Astrocyte (in vitro differentiated cells and primary cell): ENCODE results near the gene OR10T2. TPM values are rescaled to one million over a fixed set of nuclear protein-coding genes. Genes with fewer than 3 reads are reported as not detected.

ENCODE experiments used
- DNase-seq: peaks from one replicate; pipeline ENCODE4 v3.0.0-alpha.2; 2010; ENCODE audit warnings: low read depth
- FAIRE-seq: peaks from 2 replicates; lab custom pipeline; 2011; peaks lifted over from hg19 to GRCh38; lab: Jason Lieb, UNC
- H2AFZ ChIP-seq: 2 replicates; pipeline ENCODE4 v1.6.0; 2012; ENCODE audit warnings: low read depth, low read length, inconsistent platforms
- H3K27ac ChIP-seq: 2 replicates; pipeline ENCODE4 v1.5.1; 2011; ENCODE audit warnings: low read depth, low read length, inconsistent platforms
- H3K27me3 ChIP-seq: 2 replicates; pipeline ENCODE4 v1.6.0; 2011; ENCODE audit warnings: low read length, inconsistent platforms; ENCODE audit not compliant: insufficient read depth
- H3K36me3 ChIP-seq: 2 replicates; pipeline ENCODE4 v1.5.1; 2011; ENCODE audit warnings: low read length, inconsistent platforms; ENCODE audit not compliant: insufficient read depth
- H3K4me1 ChIP-seq: 2 replicates; pipeline ENCODE4 v1.5.1; 2011; ENCODE audit warnings: low read length, inconsistent platforms; ENCODE audit not compliant: insufficient read depth
- H3K4me2 ChIP-seq: 2 replicates; pipeline ENCODE4 v1.6.0; 2012; ENCODE audit warnings: low read length, inconsistent platforms
- H3K4me3 ChIP-seq: 2 replicates; pipeline ENCODE4 v1.5.1; 2011; ENCODE audit warnings: low read depth, mild to moderate bottlenecking, low read length, inconsistent platforms; ENCODE audit not compliant: insufficient read depth
- H3K79me2 ChIP-seq: 2 replicates; pipeline ENCODE4 v1.6.0; 2012; ENCODE audit warnings: mild to moderate bottlenecking, low read length, inconsistent platforms; ENCODE audit not compliant: insufficient read depth
- H3K9ac ChIP-seq: 2 replicates; pipeline ENCODE4 v1.6.0; 2012; ENCODE audit warnings: mild to moderate bottlenecking, low read length, inconsistent platforms
- H3K9me3 ChIP-seq: 2 replicates; pipeline ENCODE4 v1.5.1; 2012; ENCODE audit warnings: low read depth, mild to moderate bottlenecking, low read length, inconsistent platforms; ENCODE audit not compliant: insufficient read depth
- H4K20me1 ChIP-seq: 2 replicates; pipeline ENCODE4 v1.6.0; 2012; ENCODE audit warnings: low read length, inconsistent platforms; ENCODE audit not compliant: insufficient read depth
- H3K27ac Mint-ChIP-seq: one replicate; pipeline ENCODE4 v1.8.0; 2021; ENCODE audit warnings: mild to moderate bottlenecking, mixed read lengths; ENCODE audit not compliant: unreplicated experiment
- H3K27me3 Mint-ChIP-seq: one replicate; pipeline ENCODE4 v1.8.0; 2021; ENCODE audit warnings: low read depth, mixed read lengths; ENCODE audit not compliant: unreplicated experiment
- H3K36me3 Mint-ChIP-seq: one replicate; pipeline ENCODE4 v1.8.0; 2021; ENCODE audit warnings: low read depth, mixed read lengths; ENCODE audit not compliant: unreplicated experiment
- H3K4me1 Mint-ChIP-seq: one replicate; pipeline ENCODE4 v1.8.0; 2021; ENCODE audit warnings: low read depth, mixed read lengths; ENCODE audit not compliant: unreplicated experiment
- H3K4me3 Mint-ChIP-seq: one replicate; pipeline ENCODE4 v1.8.0; 2021; ENCODE audit warnings: mild to moderate bottlenecking, moderate library complexity, mixed read lengths; ENCODE audit not compliant: unreplicated experiment
- H3K9me3 Mint-ChIP-seq: one replicate; pipeline ENCODE4 v1.8.0; 2021; ENCODE audit warnings: mild to moderate bottlenecking, mixed read lengths; ENCODE audit not compliant: unreplicated experiment
- EZH2 ChIP-seq: IDR thresholded peaks from 2 replicates; pipeline ENCODE4 v1.6.1; 2012; ENCODE audit warnings: mild to moderate bottlenecking, low read length, inconsistent platforms; ENCODE audit not compliant: insufficient read depth
- total RNA-seq: library from RNA; stranded (reverse); gene quantifications from 2 replicates; pipeline ENCODE4 v1.2.1, GENCODE V29; 2021
- TF ChIP-seq, protein P1 (sequence below): IDR thresholded peaks from 2 replicates; pipeline ENCODE4 v1.5.1; 2011; ENCODE audit warnings: low read depth, mild to moderate bottlenecking, inconsistent platforms, low read length, moderate library complexity; ENCODE audit not compliant: insufficient read depth

The OR10T2 gene
- total RNA-seq, 1 donor from 2014 or later = not detected

DNA sequence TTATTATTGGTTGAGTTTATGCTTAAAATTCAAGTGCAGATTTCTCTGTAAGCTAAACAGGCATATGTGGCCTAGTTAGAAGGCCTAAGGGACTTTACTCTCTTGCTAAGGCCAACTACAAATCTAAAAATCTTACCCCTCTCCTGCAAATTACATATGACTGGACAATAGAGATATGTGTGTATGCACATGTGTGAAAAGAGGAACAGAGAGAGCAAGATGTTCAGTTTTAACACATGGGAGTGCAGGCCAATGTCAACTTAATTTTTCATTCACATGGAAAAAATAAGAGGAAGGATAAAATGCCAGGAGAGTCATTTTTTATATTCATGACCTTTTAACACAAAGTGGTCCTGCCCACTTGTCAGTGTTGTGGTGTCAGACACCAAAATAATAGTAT, 18.3 kb upstream of the OR10T2 start:
- H3K9ac ChIP-seq = no peak overlapping the region
- FAIRE-seq = no peak
- no peak overlapping the region for H3K27ac ChIP-seq
- Mint-ChIP-seq H3K27ac (no peak overlapping the region), H3K4me3 (no peak overlapping the region), H3K4me1 (peaks cover 7% of the 10 kb centered on the region), H3K9me3 (peaks cover 3% of the 10 kb centered on the region), H3K27me3 (no peaks in the 10 kb centered on the region), H3K36me3 (no peaks in the 10 kb centered on the region)
- no peaks in the 10 kb centered on the region for H3K79me2 ChIP-seq
- no peak for DNase-seq
- no peaks in the 10 kb centered on the region for H3K36me3 ChIP-seq
- no peak overlapping the region for H3K4me3 ChIP-seq
- H3K4me1 ChIP-seq = no peaks in the 10 kb centered on the region
- H4K20me1 ChIP-seq = no peaks in the 10 kb centered on the region
- H3K9me3 ChIP-seq = no peaks in the 10 kb centered on the region
- H2AFZ ChIP-seq = no peak overlapping the region
- no peak overlapping the region for H3K4me2 ChIP-seq
- no peaks in the 10 kb centered on the region for H3K27me3 ChIP-seq
- TF ChIP-seq EZH2 = no peak
- TF ChIP-seq, protein P1, sequence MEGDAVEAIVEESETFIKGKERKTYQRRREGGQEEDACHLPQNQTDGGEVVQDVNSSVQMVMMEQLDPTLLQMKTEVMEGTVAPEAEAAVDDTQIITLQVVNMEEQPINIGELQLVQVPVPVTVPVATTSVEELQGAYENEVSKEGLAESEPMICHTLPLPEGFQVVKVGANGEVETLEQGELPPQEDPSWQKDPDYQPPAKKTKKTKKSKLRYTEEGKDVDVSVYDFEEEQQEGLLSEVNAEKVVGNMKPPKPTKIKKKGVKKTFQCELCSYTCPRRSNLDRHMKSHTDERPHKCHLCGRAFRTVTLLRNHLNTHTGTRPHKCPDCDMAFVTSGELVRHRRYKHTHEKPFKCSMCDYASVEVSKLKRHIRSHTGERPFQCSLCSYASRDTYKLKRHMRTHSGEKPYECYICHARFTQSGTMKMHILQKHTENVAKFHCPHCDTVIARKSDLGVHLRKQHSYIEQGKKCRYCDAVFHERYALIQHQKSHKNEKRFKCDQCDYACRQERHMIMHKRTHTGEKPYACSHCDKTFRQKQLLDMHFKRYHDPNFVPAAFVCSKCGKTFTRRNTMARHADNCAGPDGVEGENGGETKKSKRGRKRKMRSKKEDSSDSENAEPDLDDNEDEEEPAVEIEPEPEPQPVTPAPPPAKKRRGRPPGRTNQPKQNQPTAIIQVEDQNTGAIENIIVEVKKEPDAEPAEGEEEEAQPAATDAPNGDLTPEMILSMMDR = no peak

DNA sequence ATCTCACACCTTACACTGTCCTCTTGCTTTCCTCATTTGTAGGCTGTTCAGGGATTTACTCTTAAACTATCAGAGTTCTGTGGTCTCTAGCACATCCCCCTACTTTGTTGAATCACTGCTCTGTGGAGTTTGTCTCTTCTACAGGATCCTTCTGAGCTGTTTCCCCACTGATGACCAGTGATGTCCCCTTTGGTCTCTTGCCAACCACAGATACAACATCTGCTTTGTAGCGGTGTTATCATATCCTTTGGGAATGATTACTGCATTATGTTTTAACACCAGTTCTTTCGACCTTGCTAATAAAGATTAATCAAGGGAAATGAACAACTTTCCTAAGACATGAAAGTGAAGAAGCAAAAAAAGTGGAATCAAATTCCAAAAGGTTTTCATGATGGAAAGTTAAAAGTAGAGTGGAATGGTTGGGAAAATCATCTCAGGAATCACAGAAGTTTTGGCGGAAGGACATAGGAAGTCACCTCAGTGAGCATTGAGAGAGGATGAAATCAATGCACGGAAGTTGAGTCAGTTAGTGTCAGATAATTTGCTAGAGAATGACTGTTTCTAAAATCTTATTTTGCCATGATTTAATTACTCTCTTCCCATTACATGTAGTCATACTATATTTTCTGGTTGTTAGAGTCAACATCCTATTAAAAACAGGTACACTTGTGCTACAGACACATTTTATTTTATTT, 15.5 kb upstream of the OR10T2 start:
- Histone ChIP-seq H3K9ac (no peak overlapping the region), H3K4me3 (no peak overlapping the region), H4K20me1 (no peaks in the 10 kb centered on the region), H3K27me3 (no peaks in the 10 kb centered on the region), H2AFZ (no peak overlapping the region), H3K27ac (no peak overlapping the region), H3K4me2 (no peak overlapping the region), H3K4me1 (no peaks in the 10 kb centered on the region), H3K36me3 (no peaks in the 10 kb centered on the region), H3K9me3 (no peaks in the 10 kb centered on the region), H3K79me2 (no peaks in the 10 kb centered on the region)
- Mint-ChIP-seq H3K27me3 (no peaks in the 10 kb centered on the region), H3K4me3 (no peak overlapping the region), H3K4me1 (no peaks in the 10 kb centered on the region), H3K36me3 (no peaks in the 10 kb centered on the region), H3K9me3 (no peaks in the 10 kb centered on the region), H3K27ac (no peak overlapping the region)
- TF ChIP-seq EZH2 = no peak
- TF ChIP-seq, protein P1 = no peak
- no peak for FAIRE-seq
- no peak for DNase-seq

DNA sequence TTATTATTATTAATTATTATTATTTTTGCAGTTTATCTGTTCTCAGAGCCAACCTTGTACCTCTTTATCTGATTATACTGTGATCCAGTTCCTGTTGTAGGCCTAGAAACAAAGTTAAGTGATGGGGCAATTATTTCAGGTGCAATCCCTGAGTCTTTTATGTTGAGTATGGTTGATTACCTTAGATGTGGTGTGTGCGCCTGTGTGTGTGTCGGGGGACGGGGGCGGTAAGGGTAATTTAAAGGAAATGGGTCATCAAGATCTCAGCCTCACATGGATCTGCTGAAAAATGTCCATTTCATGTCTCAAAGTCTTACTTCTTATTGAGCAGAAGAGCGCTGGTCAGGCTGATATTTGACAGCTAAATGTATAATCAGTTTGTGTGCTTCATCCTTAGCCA, 7.8 kb upstream of the OR10T2 start:
- Histone ChIP-seq H3K4me1 (no peaks in the 10 kb centered on the region), H2AFZ (no peak overlapping the region), H3K79me2 (no peaks in the 10 kb centered on the region), H3K9me3 (no peaks in the 10 kb centered on the region), H3K9ac (no peak overlapping the region), H3K27ac (no peak overlapping the region), H3K4me2 (no peak overlapping the region), H4K20me1 (no peaks in the 10 kb centered on the region), H3K36me3 (no peaks in the 10 kb centered on the region), H3K4me3 (no peak overlapping the region), H3K27me3 (no peaks in the 10 kb centered on the region)
- DNase-seq (no peak), FAIRE-seq (no peak)
- H3K4me3 Mint-ChIP-seq = no peak overlapping the region
- no peaks in the 10 kb centered on the region for H3K9me3 Mint-ChIP-seq
- TF ChIP-seq, protein P1 = no peak
- TF ChIP-seq EZH2 = no peak
- H3K36me3 Mint-ChIP-seq = no peaks in the 10 kb centered on the region
- no peaks in the 10 kb centered on the region for H3K27me3 Mint-ChIP-seq
- no peaks in the 10 kb centered on the region for H3K4me1 Mint-ChIP-seq
- no peak overlapping the region for H3K27ac Mint-ChIP-seq
